ENCODE measurements around the gene DIAPH2. TPM values are rescaled to one million over a fixed set of nuclear protein-coding genes. Genes with fewer than 3 reads are reported as not detected.

The DIAPH2 gene
- total and polyA plus RNA-seq, 7 donors: 2.6 to 19.2 (median 11.5) TPM

- no peak for DNase-seq
- Histone ChIP-seq H3K27me3 (ENCODE audit: insufficient read depth in 3 of 3, low read length in 2 of 3) (no peaks in the 10 kb centered on the region), H3K36me3 (ENCODE audit: insufficient read depth in 1 of 2, low read depth in 1 of 2) (no peaks in the 10 kb centered on the region), H3K27ac (no peak overlapping the region), H3K4me1 (no peaks in the 10 kb centered on the region), H3K9me3 (no peaks in the 10 kb centered on the region), H3K4me3 (no peak overlapping the region)
- ATAC-seq: no peak
- intact Hi-C loops (cut with DNase I): no loop called here
- WGBS, 3 donors: 58 to 72% (median 65%) methylated on average over 2 of the region's 2 CpGs
- TF ChIP-seq CTCF (IDR thresholded peaks at IDR 0.05): no peak
These were observed 581.9 kb downstream of the DIAPH2 start for GRCh38 chrX:97266406-97267121.

GRCh38 chrX:97267396-97268181 lies 582.9 kb downstream of the DIAPH2 start:
- Histone ChIP-seq H3K27me3 (ENCODE audit: insufficient read depth in 3 of 3, low read length in 2 of 3) (no peaks in the 10 kb centered on the region), H3K9me3 (no peaks in the 10 kb centered on the region), H3K36me3 (ENCODE audit: insufficient read depth in 1 of 2, low read depth in 1 of 2) (no peaks in the 10 kb centered on the region), H3K27ac (no peak overlapping the region), H3K4me1 (no peaks in the 10 kb centered on the region), H3K4me3 (no peak overlapping the region)
- TF ChIP-seq CTCF (IDR thresholded peaks at IDR 0.05): no peak
- WGBS, 3 donors: 53 to 68% (median 54%) methylated on average over 4 of the region's 4 CpGs
- no peak for DNase-seq
- no peak for ATAC-seq
- intact Hi-C loops (cut with DNase I): no loop called here

GRCh38 chrX:97268182-97268680 lies 583.6 kb downstream of the DIAPH2 start:
- Histone ChIP-seq H3K27ac (no peak overlapping the region), H3K4me3 (no peak overlapping the region), H3K27me3 (ENCODE audit: insufficient read depth in 3 of 3, low read length in 2 of 3) (no peaks in the 10 kb centered on the region), H3K9me3 (no peaks in the 10 kb centered on the region), H3K4me1 (no peaks in the 10 kb centered on the region), H3K36me3 (ENCODE audit: insufficient read depth in 1 of 2, low read depth in 1 of 2) (no peaks in the 10 kb centered on the region)
- DNase-seq: no peak
- WGBS, 3 donors: 54 to 62% (median 55%) methylated on average over 2 of the region's 2 CpGs
- intact Hi-C loops (cut with DNase I): no loop called here
- TF ChIP-seq CTCF (IDR thresholded peaks at IDR 0.05): no peak
- ATAC-seq: no peak

DNA sequence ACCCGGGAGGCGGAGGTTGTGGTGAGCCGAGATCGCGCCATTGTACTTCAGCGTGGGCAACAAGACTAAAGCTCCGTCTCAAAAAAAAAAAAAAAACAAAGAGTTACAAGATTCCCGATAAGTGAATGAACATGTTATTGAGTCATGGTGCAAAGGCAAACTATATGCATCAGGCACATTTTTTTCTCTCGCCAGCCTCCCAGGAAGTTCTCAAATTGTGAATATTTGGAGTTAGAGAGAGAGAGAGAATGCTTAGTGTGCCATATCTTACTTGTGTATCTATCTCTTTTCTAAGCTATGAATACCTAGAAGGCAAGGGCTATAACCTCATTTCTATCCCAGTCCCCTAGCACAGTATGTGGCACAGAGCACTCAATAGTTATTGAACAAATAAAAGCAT lies 599.9 kb downstream of the DIAPH2 start:
- no peak overlapping the region for H3K4me3 ChIP-seq
- intact Hi-C loops (cut with DNase I): no loop called here
- no peaks in the 10 kb centered on the region for H3K9me3 ChIP-seq
- H3K4me1 ChIP-seq: no peaks in the 10 kb centered on the region
- 94 to 97% (median 97%) methylated on average over 9 of the region's 9 CpGs for WGBS, 3 donors
- H3K27me3 ChIP-seq (ENCODE audit: insufficient read depth in 3 of 3, low read length in 2 of 3): no peaks in the 10 kb centered on the region
- no peaks in the 10 kb centered on the region for H3K36me3 ChIP-seq (ENCODE audit: insufficient read depth in 1 of 2, low read depth in 1 of 2)
- no peak for TF ChIP-seq CTCF (IDR thresholded peaks at IDR 0.05)
- no peak for ATAC-seq
- H3K27ac ChIP-seq: no peak overlapping the region
- no peak for DNase-seq

Measured in psoas muscle (tissue), 8 donors.